ENCODE measurements around the gene CORO7. TPM values are rescaled to one million over a fixed set of nuclear protein-coding genes. Genes with fewer than 3 reads are reported as not detected.
"Not testable (repeated sequence)": the region's sequence is repeated elsewhere in the genome, so short reads cannot be mapped to it uniquely, and the experiment has no call there.

Gene CORO7
- total RNA-seq, 1 donor from 2014 or later, result 19.4 TPM

- no peak for DNase-seq
Observed at GRCh38 chr16:4338125-4338582, 78.2 kb downstream of the CORO7 start.

GRCh38 chr16:4337540-4338088 is 78.8 kb downstream of the CORO7 start:
- no peak for DNase-seq

DNA sequence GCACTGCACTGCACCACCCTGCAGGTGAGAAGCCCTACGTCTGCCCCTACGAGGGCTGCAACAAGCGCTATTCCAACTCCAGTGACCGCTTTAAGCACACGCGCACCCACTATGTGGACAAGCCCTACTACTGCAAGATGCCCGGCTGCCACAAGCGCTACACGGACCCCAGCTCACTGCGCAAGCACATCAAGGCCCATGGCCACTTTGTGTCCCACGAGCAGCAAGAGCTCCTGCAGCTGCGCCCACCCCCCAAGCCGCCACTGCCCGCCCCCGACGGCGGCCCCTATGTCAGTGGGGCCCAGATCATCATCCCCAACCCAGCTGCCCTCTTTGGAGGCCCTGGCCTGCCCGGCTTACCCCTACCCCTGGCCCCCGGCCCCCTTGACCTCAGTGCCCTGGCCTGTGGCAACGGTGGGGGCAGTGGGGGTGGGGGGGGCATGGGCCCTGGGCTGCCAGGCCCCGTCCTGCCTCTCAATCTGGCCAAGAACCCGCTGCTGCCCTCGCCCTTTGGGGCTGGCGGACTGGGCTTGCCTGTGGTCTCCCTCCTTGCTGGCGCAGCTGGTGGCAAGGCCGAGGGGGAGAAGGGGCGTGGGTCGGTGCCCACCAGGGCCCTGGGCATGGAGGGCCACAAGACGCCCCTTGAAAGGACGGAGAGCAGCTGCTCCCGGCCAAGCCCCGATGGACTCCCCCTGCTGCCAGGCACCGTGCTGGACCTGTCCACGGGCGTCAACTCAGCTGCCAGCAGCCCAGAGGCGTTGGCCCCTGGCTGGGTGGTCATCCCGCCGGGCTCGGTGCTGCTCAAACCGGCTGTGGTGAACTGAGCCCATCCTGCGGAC is 79.5 kb downstream of the CORO7 start:
- DNase-seq, result no peak

DNA sequence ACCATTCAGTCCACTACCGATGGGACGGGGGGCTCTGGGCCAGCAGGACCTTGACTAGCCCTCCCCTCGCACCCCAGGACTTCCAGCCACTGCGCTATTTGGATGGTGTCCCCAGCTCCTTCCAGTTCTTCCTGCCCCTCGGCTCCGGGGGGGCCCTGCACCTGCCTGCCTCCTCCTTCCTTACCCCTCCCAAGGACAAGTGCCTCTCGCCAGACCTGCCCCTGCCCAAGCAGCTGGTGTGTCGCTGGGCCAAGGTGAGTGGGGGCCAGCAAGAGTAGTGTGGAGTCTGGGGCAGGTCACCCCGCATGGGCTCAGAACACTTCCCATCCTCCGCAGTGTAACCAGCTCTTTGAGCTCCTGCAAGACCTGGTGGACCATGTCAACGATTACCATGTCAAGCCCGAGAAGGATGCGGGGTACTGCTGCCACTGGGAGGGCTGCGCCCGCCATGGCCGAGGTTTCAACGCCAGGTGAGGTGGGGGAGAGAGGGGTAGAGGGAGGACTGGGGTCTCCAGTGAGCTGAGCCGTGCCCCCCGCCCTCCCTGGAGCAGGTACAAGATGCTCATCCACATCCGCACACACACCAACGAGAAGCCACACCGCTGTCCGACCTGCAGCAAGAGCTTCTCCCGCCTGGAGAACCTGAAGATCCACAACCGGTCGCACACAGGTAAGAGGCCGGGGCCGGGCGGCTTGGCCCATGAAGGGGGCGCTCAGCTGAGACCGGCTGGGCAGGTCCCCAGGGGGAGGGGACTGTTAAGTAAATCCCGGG is 81.5 kb downstream of the CORO7 start:
- DNase-seq, result no peak

GRCh38 chr16:4333714-4334113 is 82.7 kb downstream of the CORO7 start:
- DNase-seq, result not testable (repeated sequence)

DNA sequence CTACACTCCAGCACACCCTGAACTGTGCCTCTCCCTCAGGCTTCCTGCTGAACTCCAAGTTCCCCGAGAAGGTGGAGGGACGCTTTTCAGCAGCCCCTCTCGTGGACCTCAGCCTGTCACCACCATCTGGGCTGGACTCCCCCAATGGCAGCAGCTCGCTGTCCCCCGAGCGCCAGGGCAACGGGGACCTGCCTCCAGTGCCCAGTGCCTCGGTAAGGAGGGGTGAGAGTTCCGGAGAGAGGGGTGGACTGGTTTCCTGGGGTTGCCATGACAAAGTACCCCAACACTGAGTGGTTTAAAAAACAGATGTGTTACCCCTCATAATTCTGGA is 83.1 kb downstream of the CORO7 start:
- DNase-seq, result no peak

DNA sequence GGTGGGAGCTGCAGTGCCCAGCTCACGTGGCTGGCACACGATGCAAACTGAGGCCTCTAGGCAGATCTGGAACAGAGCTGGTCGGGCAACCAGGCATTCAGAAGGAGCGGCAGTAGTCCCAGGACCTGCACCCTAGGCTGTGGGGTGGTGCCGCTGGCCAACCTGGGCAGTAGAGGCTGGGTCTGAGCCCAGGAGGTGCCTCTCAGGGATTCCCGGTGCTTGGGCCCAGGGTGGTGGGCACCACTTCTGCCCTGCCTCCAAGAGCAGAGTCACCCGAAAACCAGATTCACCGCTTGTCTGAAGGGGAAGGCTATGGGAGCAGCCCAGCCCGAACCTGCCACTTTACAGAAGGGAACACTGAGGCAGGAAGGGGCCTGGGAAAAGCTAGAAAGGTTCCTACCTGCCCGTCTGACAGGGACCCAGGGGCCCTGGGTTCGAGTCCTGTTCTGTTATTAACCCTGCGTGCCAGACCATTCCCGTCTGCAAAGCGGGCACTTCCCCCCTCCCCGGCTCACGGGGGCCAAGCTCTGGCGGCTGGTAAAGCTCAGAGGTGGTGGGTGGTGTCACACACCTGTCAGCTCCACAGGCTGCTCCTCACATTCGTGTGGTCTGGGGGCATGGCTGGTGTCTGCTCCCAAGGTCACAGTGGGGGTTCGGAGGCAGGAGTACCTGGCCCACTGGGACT is 83.6 kb downstream of the CORO7 start:
- no peak for DNase-seq

GRCh38 chr16:4332083-4332482 is 84.3 kb downstream of the CORO7 start:
- no peak for DNase-seq

DNA sequence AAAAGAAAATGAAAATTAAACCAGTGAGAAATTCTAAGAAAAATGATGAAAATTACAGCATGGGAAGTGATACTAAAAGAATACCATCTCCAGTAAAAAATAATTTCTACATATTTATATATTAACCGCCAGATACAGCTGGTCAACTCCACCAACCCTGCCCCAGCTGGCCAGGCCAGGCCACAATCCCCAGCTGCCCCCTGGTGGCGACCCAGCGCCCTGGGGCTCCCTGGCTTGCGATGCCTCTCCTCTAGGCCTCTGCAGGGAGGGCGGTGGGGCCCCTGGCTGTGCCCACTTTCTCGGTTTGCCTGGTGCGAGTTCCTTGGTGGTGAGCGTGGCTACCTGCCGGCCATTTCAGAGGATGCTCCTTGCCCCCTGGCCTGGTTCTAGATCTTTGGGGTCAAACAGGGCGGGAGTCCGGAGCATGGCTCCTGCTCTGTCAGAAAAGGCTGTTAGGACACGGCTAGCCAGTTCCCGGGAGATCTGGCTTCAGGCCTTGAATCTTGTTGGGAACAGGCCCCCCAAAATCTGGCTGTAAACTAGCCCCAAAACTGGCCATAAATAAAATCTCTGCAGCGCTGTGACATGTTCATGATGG is 86.0 kb downstream of the CORO7 start:
- peak; percentile 74 for DNase-seq

DNA sequence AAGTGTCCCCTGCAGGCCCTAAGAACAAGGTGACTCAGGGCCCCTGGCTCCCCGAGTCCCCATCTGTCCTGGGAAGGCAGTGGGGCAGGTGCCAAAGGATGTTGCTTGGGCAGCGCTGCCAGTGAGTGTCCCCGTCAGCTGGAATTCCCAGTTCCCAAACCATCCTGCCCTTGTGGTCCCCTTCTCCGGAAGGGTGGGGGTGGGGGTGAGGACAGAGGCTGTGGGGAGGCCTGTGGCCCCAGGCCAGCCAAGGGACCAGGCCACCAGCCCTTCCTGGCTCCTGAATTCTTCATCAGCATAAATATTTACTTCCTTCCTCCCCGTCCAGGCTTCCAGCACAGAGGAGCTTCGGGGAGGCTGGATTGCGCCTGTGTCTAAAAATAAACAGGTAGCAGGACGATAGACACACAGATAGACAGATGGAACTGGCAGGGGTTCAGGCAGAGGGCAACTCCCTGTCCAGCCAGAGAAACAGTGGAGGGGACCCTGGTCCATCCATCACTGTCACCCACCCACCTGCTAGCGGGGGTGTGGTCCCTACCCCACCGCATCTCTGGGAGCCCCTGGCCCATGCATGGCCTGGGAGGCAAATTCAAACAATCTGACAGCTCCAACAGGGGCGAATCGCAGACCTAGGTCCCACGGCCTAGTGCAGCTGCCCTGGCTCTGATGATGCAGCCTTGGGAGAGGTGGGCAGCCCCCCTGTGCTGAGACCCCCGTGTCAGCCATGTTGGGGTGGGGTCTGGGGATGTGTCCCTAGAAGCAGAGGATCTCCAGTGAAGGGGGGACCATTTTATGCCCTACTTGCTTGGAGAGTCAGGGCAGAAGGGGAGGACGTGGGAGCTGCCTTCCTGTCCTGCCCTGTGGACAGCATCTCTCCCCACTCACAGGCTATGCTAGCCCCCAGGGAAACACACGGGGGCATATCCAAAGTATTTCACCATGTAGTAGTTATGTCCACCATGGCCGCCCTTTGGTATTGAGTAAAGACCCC is 87.3 kb downstream of the CORO7 start:
- DNase-seq, result peak; percentile 62

GRCh38 chr16:4328046-4328781 is 88.2 kb downstream of the CORO7 start:
- DNase-seq, result peak; percentile 91

- DNase-seq, result no peak
Observed at GRCh38 chr16:4327386-4328045, 88.9 kb downstream of the CORO7 start.

GRCh38 chr16:4325253-4325758 is 91.1 kb downstream of the CORO7 start:
- no peak for DNase-seq

DNA sequence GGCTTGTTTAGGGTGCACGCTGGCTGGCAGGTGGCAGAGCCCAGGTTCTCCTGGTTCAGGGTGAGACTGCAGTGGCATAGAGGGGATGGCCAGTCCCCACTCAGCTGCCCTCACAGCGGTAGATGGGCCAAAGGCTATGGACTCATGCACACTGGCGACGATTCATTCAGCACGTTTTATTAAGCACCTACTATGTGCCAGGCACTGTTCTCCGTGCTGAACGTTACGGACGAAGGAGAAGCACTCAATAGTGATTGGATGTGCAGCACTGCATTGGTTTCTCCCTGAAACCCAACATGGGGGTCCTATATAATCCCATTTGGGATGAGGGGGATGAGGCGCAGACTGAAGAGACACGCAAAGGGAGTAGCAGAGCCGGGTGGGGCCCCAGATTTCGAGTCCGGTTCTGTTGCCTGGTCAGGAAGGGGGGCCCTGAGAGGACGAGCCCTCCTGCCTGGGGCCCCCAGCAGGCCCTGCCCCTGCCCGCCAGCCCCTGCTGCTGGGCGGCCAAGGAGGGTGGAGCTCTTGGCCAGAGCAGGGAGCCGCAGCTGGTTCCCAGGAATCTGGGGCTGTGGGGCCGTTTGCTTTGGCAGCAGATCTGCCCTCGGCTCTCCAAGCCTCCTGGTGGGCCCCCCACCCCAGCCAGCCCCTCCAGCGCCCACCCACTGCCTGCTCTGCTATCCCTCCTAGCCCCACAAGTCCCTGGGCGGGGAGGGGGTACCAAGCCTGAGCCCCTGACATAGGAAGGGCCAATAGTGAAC is 91.7 kb downstream of the CORO7 start:
- DNase-seq, result peak; percentile 89

- peak; percentile 71 for DNase-seq
Observed at GRCh38 chr16:4323845-4324488, 92.4 kb downstream of the CORO7 start.

GRCh38 chr16:4323071-4323844 is 93.1 kb downstream of the CORO7 start:
- DNase-seq, result no peak

All from tongue (tissue), 2 donors.